C4-2B (cell line): ENCODE results near the gene RTTN.

Source experiments
- CTCF ChIP-seq: fragments of 450-650 bp; conservative IDR thresholded peaks from 2 replicates; pipeline ENCODE4 v1.5.1; 2017; ENCODE audit warnings: mild to moderate bottlenecking
- ZFX ChIP-seq: fragments of 450-650 bp; IDR thresholded peaks from 2 replicates; pipeline ENCODE4 v1.6.1; 2017

- TF ChIP-seq CTCF (no peak), ZFX (no peak)
Measured at GRCh38 chr18:70181015-70181414, 24.5 kb downstream of the RTTN start.
